Measurements from ENCODE around the gene PHYHIPL.

GRCh38 chr10:59129867-59130266 is 46.6 kb upstream of the PHYHIPL start:
- no peak for TF ChIP-seq CTCF (IDR thresholded peaks at IDR 0.05; ENCODE audit: control extremely low read depth in 1 of 3, insufficient read depth in 1 of 3, low read depth in 1 of 3, low read length in 3 of 3)
- TF ChIP-seq, protein P1, sequence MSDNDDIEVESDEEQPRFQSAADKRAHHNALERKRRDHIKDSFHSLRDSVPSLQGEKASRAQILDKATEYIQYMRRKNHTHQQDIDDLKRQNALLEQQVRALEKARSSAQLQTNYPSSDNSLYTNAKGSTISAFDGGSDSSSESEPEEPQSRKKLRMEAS (IDR thresholded peaks at IDR 0.05), result no peak
- TF ChIP-seq RNF2 (IDR thresholded peaks at IDR 0.05; ENCODE audit: borderline replicate concordance, low read depth, low read length, missing control alignments, poor library complexity, severe bottlenecking), result no peak
- TF ChIP-seq POLR2A (IDR thresholded peaks at IDR 0.05; ENCODE audit: control extremely low read depth in 1 of 2, low read depth in 2 of 2, low read length in 2 of 2), result no peak
- TF ChIP-seq EZH2 (IDR thresholded peaks at IDR 0.05; ENCODE audit: low read depth, low read length, severe bottlenecking), result no peak
- no peak for TF ChIP-seq PHF8 (conservative IDR thresholded peaks at IDR 0.05; ENCODE audit: low read depth, low read length)
- TF ChIP-seq TBP (IDR thresholded peaks at IDR 0.05; ENCODE audit: low read depth, low read length), result no peak
- TF ChIP-seq KDM1A (IDR thresholded peaks at IDR 0.05; ENCODE audit: borderline replicate concordance, low read length), result no peak
- TF ChIP-seq RAD21 (IDR thresholded peaks at IDR 0.05 in 1 of 2, conservative IDR thresholded peaks at IDR 0.05 in 1 of 2; ENCODE audit: low read depth in 2 of 2, low read length in 2 of 2), result no peak
- TF ChIP-seq POLR2AphosphoS5 (IDR thresholded peaks at IDR 0.05; ENCODE audit: low read depth, low read length), result no peak
- TF ChIP-seq EP300 (IDR thresholded peaks at IDR 0.05; ENCODE audit: borderline replicate concordance in 1 of 2, low read depth in 2 of 2, low read length in 2 of 2), result no peak
- no peak for TF ChIP-seq BCL11A (IDR thresholded peaks at IDR 0.05; ENCODE audit: low read depth in 2 of 2, low read length in 2 of 2)
- TF ChIP-seq KDM5A (IDR thresholded peaks at IDR 0.05; ENCODE audit: low read length), result no peak
